Spleen (tissue), 11 donors: ENCODE data around the gene LIPT1. TPM values are rescaled to one million over a fixed set of nuclear protein-coding genes. Genes with fewer than 3 reads are reported as not detected.
A peak's percentile ranks its signal among the peaks of the same experiment; 100 is the strongest.

Experiments used
- DNase-seq: peaks from one replicate; pipeline ENCODE4 v3.0.0-alpha.2; 2020
- H3K27ac ChIP-seq, 8 donors: fragments of 200-600 bp; sonication (generic) in 7 of 8; 1 replicate in 4 of 8; 2 replicates in 4 of 8; pipeline versions ENCODE4 v1.5.0 to v1.8.0; 2016 to 2021; ENCODE audit warnings: inconsistent platforms in 4 of 8, mild to moderate bottlenecking in 4 of 8, moderate library complexity in 1 of 8
- H3K27me3 ChIP-seq, 7 donors: fragments of 200-600 bp; sonication (generic) in 6 of 7; replicated peaks in 1 of 7; 1 replicate in 4 of 7; 2 replicates in 3 of 7; pipeline versions ENCODE4 v1.5.0 to v1.8.0; 2016 to 2021; ENCODE audit warnings: inconsistent platforms in 3 of 7, mild to moderate bottlenecking in 1 of 7
- H3K36me3 ChIP-seq, 6 donors: fragments of 200-600 bp; sonication (generic) in 5 of 6; 1 replicate in 4 of 6; 2 replicates in 2 of 6; pipeline versions ENCODE4 v1.5.0 to v1.8.0; 2016 to 2021; ENCODE audit warnings: inconsistent platforms in 2 of 6
- H3K4me1 ChIP-seq, 6 donors: fragments of 200-600 bp; sonication (generic) in 5 of 6; 1 replicate in 3 of 6; 2 replicates in 3 of 6; pipeline versions ENCODE4 v1.5.0 to v1.8.0; 2016 to 2021; ENCODE audit warnings: inconsistent platforms in 3 of 6
- H3K4me3 ChIP-seq, 8 donors: fragments of 200-600 bp; sonication (generic) in 7 of 8; 1 replicate in 4 of 8; 2 replicates in 4 of 8; pipeline versions ENCODE4 v1.5.0 to v1.8.0; 2016 to 2021; ENCODE audit warnings: inconsistent platforms in 4 of 8, mild to moderate bottlenecking in 4 of 8, moderate library complexity in 2 of 8
- H3K9me3 ChIP-seq, 8 donors: fragments of 200-600 bp; sonication (generic) in 7 of 8; 1 replicate in 4 of 8; 2 replicates in 4 of 8; pipeline versions ENCODE4 v1.5.0 to v1.8.0; 2016 to 2021; ENCODE audit warnings: inconsistent platforms in 4 of 8
- POLR2A ChIP-seq, 3 donors: fragments of 450-650 bp; IDR thresholded peaks; one replicate each; pipeline ENCODE4 v1.5.1; 2017; ENCODE audit warnings: antibody characterized with exemption in 3 of 3, mild to moderate bottlenecking in 1 of 3
- POLR2AphosphoS5 ChIP-seq, 3 donors: sonication (generic); formaldehyde crosslinking; IDR thresholded peaks; one replicate each; pipeline ENCODE4 v1.5.1; 2017; ENCODE audit warnings: antibody characterized with exemption in 3 of 3
- WGBS, 5 donors: extraction: QIAGEN DNeasy Blood & Tissue Kit in 3 of 5; methylation state at CpG; one replicate each; pipeline versions ENCODE4 v1.1.5 to v1.1.7; 2013 to 2018; 5-methylcytosine and 5-hydroxymethylcytosine counted together
- intact Hi-C: fragments of 100-400 bp; cut with DNase I; formaldehyde crosslinking; loops from one replicate; pipeline ENCODE4 v1.15.0; 2023; ENCODE audit warnings: low total_unique reads
- polyA plus RNA-seq, 3 donors: library from polyadenylated mRNA; stranded (reverse); fragments of 200-250 nt; gene quantifications; one replicate each; pipeline ENCODE4 v1.2.1, GENCODE V29; 2013
- total RNA-seq, 7 donors: library from RNA; depleted of rRNA in 3 of 7; stranded (reverse); fragments of >200 nt in 3 of 7; fragmentation: NEBNext Ultra II Directional in 4 of 7; extraction: Animal tissue kit (Norgen Biotek cat#: 25700) in 4 of 7; gene quantifications; one replicate each; pipeline versions ENCODE4 v1.1.0 to v1.2.1, GENCODE V29; 2016 to 2021
- TF ChIP-seq, protein P1 (sequence below), 11 experiments: fragments of 200-600 bp in 7 of 11; fragments of 450-650 bp in 4 of 11; sonication (generic) in 4 of 11; IDR thresholded peaks in 8 of 11; conservative IDR thresholded peaks in 3 of 11; 1 replicate in 7 of 11; 2 replicates in 4 of 11; pipeline versions ENCODE4 v1.4.0 to v1.8.0; 2016 to 2021; ENCODE audit warnings: antibody characterized with exemption in 11 of 11, inconsistent platforms in 4 of 11, mild to moderate bottlenecking in 1 of 11
- donor health status: healthy with polysubstance abuse.
- donor health status: DM: no; HTN: no; CAD: no; lungs with moderate emphysema.
- donor health status: DM: no; HTN: no; CAD: no.
- donor health status: Bipolar disorder and iron deficiency.
- donor health status: healthy.
- donor health status: DM: no; HTN: no; CAD: no.
- donor health status: DM: yes; HTN: yes; CAD: no.

Gene LIPT1
- total and polyA plus RNA-seq, 10 donors, result 10.4 to 20.8 (median 16.1) TPM

DNA sequence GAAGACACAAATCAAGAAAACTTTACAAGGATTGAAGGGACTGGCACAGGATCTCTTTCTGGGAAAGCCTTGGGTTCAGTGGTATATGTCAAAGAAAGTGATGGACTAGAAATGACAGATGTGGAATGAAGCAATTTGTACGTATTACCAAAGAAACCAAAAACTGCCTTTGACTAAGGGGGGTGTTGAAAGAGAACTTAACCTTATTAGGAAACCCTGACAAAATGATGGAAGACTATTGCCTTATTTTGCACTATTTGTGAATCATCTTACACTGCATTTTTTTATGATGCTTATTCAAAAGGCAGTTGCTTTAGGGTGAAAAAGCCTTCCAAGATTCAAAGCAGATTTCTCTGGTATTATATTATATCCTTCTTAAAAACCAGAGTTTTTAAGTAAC, 4.1 kb upstream of the LIPT1 start:
- WGBS, 5 donors, result 58 to 78% (median 65%) methylated on average over 1 of the region's 1 CpG
- H3K9me3 ChIP-seq, result no peaks in the 10 kb centered on the region

DNA sequence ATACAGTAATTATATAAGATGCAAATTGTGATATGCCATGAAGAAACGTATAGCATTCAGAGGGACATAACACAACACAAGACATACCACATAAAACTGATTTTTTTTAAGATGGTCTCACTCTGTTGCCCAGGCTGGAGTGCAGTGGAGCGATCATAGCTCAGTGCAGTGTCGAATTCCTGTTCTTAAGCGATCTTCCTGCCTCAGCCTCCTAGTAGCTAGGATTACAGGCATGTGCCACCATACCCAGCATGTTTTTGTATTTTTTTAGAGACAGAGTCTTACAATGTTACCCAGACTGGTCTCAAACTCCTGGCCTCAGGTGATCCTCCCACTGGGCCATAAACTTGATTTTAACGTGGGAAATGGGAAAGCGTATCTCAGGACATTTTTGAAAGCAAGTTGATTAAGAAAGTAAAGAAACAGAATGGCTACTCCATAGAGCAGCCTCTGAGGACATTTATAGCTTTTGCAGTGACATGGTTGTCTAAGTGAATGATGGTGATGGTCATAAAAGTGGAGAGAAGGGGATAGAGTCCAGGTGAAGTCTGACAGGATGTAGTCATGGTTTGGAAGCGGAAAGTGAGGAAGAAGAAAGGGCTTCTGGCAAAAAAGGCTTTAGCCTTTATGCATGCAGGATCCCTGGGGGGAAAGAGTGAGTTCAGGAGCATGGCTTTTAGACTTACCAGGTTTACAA, 2.4 kb upstream of the LIPT1 start:
- Histone ChIP-seq H3K36me3 (peaks cover 0 to 8% (median 0%) of the 10 kb centered on the region in 6 donors), H3K9me3 (no peaks in the 10 kb centered on the region), H3K27ac (no peak overlapping the region), H3K4me1 (peaks cover 19 to 66% (median 31%) of the 10 kb centered on the region in 6 donors), H3K27me3 (no peaks in the 10 kb centered on the region), H3K4me3 (no peak overlapping the region)
- 80 to 88% (median 86%) methylated on average over 7 of the region's 7 CpGs for WGBS, 5 donors
- intact Hi-C loops, result no loop called here
- DNase-seq, result no peak
- TF ChIP-seq, protein P1, sequence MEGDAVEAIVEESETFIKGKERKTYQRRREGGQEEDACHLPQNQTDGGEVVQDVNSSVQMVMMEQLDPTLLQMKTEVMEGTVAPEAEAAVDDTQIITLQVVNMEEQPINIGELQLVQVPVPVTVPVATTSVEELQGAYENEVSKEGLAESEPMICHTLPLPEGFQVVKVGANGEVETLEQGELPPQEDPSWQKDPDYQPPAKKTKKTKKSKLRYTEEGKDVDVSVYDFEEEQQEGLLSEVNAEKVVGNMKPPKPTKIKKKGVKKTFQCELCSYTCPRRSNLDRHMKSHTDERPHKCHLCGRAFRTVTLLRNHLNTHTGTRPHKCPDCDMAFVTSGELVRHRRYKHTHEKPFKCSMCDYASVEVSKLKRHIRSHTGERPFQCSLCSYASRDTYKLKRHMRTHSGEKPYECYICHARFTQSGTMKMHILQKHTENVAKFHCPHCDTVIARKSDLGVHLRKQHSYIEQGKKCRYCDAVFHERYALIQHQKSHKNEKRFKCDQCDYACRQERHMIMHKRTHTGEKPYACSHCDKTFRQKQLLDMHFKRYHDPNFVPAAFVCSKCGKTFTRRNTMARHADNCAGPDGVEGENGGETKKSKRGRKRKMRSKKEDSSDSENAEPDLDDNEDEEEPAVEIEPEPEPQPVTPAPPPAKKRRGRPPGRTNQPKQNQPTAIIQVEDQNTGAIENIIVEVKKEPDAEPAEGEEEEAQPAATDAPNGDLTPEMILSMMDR (IDR thresholded peaks at IDR 0.05 in 8 of 11, conservative IDR thresholded peaks at IDR 0.05 in 3 of 11), result no peak
- TF ChIP-seq POLR2A (IDR thresholded peaks at IDR 0.05), result no peak

More for the DNA sequence above, 4.1 kb upstream of the LIPT1 start:
- H3K4me1 ChIP-seq, result peaks cover 7 to 49% (median 14%) of the 10 kb centered on the region in 6 donors
- H3K4me3 ChIP-seq, result no peak overlapping the region
- no peak for DNase-seq
- H3K36me3 ChIP-seq, result no peaks in the 10 kb centered on the region
- peak overlapping the region in 5 of 8 donors; percentile 31 to 60 (median 57) for H3K27ac ChIP-seq
- TF ChIP-seq POLR2A (IDR thresholded peaks at IDR 0.05), result no peak
- TF ChIP-seq POLR2AphosphoS5 (IDR thresholded peaks at IDR 0.05), result no peak
- TF ChIP-seq, protein P1 (IDR thresholded peaks at IDR 0.05 in 8 of 11, conservative IDR thresholded peaks at IDR 0.05 in 3 of 11), result no peak
- no peaks in the 10 kb centered on the region for H3K27me3 ChIP-seq
- intact Hi-C loops, result no loop called here

DNA sequence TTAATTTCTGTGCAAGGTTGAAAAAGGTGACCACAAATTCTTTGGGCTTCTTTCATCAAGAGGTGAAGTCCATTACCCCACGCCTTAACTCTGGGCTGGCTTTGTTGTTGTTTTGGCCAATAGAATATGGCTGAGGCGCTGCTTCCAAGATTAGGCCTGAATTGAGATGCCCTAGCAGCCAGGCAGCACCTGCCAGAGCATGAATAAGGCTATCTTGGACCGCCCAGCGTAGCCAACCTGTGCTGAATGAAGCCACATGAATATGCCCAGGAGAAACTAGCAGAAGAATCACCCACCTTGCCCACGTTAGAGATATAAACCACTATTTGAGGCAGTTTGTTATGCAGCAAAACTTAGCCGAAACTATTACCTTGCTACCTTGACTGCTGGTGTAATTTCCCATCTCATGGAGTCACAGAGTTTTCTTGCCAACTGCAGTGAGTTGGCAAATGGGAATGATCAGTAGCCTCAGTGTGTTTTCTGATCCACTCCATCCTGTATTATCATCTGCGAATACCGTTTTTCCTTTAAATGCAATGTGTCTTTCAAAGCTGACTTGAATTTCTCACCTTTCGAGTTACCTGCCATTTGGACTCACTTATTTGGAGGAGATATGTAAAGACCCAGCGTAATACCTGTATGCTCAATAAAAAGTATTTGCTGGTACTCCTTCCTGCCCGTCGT, 704 bp upstream of the LIPT1 start:
- no peak for DNase-seq
- 43 to 48% (median 44%) methylated on average over 12 of the region's 12 CpGs for WGBS, 5 donors

More for the DNA sequence above, 704 bp upstream of the LIPT1 start:
- intact Hi-C loops, result no loop called here
- peak overlapping the region; percentile 66 to 87 (median 74) for H3K4me3 ChIP-seq
- peaks cover 19 to 71% (median 33%) of the 10 kb centered on the region in 6 donors for H3K4me1 ChIP-seq
- peaks cover 0 to 22% (median 9%) of the 10 kb centered on the region in 6 donors for H3K36me3 ChIP-seq
- H3K27me3 ChIP-seq, result no peaks in the 10 kb centered on the region
- TF ChIP-seq POLR2A (IDR thresholded peaks at IDR 0.05) (no peak), POLR2AphosphoS5 (IDR thresholded peaks at IDR 0.05) (no peak)
- TF ChIP-seq, protein P1 (IDR thresholded peaks at IDR 0.05 in 8 of 11, conservative IDR thresholded peaks at IDR 0.05 in 3 of 11), result no peak
- H3K27ac ChIP-seq, result peak overlapping the region; percentile 89 to 97 (median 94)
- H3K9me3 ChIP-seq, result no peaks in the 10 kb centered on the region
